NCI-H748 (cell line): Measurements from ENCODE around the gene USP4.
"Not testable (repeated sequence)": the region's sequence is repeated elsewhere in the genome, so short reads cannot be mapped to it uniquely, and the experiment has no call there.

ENCODE experiments used
- DNase-seq: peaks from one replicate; lab custom pipeline; 2025; ENCODE audit not compliant: unreplicated experiment; lab: John Stamatoyannopoulos, UW

The USP4 gene

GRCh38 chr3:49351521-49352011 lies 11.7 kb upstream of the USP4 start:
- DNase-seq = no peak

DNA sequence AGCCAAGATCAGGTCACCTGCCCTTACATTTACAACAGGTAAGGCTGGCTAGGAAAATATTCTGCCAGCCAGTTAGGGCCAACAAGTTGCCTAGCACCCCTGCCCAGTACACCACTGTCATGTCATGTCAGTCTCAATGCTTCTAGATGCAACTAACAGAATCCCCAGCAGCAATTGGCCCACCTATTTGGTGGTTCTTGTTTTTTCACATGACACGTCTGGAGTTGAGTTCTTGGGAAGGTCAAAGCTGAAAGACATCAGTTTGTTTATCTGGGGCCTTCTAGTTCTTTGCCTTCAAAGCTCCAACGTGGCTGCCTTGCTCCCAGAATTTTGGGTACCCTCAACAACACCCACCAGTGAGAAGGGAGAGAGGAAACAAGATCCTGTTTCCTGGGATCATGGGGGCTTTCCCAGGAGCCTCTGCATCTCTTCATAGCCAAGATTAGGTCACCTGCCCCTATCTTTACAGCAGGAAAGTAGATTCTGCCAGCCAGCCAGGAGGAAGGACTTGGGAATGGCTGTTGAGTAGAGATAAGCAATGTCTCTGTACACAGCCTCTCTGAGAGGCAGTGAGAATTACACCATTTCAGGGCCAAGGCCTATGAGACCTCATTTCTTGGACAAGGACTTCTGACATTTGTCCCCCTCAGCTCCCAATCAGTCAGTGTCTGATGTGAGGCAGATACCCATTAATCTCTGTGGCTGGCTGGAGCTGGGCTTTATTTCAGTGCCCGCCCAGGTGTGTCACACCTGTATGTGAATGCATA lies 9.7 kb upstream of the USP4 start:
- DNase-seq = no peak

GRCh38 chr3:49348361-49348760 lies 8.5 kb upstream of the USP4 start:
- not testable (repeated sequence) for DNase-seq

- no peak for DNase-seq
Measured at GRCh38 chr3:49346797-49347251, 7.0 kb upstream of the USP4 start.

GRCh38 chr3:49343163-49343562 lies 3.3 kb upstream of the USP4 start:
- no peak for DNase-seq

- no peak for DNase-seq
Measured at GRCh38 chr3:49341996-49342395, 2.1 kb upstream of the USP4 start.

DNA sequence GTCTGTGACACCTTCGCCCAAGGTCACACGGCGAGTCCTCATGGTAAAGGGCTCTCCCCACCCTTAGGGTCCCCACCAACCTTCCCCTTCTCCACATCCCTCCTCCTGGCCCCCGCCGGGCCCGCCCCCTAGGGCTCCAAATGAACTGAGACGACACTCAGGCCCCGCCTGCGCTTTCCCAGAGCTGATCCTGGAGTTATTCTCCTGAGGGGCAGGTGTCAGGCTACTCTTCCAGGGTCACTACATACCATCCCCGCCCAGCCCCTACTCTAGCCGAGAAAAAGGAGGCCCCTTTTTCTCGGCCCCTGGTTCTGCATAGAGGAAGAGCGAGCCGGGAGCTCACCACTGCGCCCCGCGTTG lies 292 bp downstream of the USP4 start:
- peak; percentile 65 for DNase-seq

GRCh38 chr3:49333916-49334633 lies 5.8 kb downstream of the USP4 start:
- no peak for DNase-seq

DNA sequence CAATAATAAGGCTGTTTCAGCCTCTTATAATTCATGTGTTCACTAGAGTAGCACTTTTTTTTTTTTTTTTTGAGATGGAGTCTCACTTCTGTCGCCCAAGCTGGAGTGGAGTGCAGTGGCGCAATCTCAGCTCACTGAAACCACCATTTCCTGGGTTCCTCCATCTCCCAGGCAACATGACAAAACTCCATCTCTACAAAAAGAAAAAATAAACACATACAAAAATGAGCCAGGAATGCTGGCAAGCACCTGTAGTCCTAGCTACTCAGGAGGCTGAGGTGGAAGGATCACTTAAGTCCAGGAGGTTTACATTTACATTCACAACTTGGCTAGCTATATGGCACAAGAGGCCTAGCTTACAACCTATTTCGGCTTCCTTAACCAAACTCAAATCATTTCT lies 6.8 kb downstream of the USP4 start:
- no peak for DNase-seq

GRCh38 chr3:49329186-49329585 lies 10.7 kb downstream of the USP4 start:
- no peak for DNase-seq

- DNase-seq = not testable (repeated sequence)
Measured at GRCh38 chr3:49328350-49328749, 11.5 kb downstream of the USP4 start.

- DNase-seq = no peak
Measured at GRCh38 chr3:49327485-49327884, 12.4 kb downstream of the USP4 start.

DNA sequence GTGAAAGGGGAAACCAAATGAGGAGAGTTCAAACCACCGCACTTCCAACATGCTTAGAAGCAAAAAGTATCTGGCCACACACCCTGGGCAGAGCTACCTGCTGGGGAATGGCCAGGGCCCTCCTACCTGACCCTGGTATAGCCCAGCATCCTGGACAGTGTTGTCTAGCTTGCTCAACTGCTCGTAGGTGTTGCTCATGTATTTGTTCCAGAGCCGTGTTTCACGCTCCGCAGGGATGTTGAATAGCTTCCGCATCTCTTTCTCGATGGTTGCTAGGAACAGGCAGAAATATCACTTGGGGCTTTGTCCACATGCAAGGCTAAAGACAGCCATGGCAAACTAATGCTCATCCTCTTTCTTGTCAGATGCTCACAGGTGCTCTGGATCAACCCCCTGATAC lies 15.1 kb downstream of the USP4 start:
- no peak for DNase-seq

DNA sequence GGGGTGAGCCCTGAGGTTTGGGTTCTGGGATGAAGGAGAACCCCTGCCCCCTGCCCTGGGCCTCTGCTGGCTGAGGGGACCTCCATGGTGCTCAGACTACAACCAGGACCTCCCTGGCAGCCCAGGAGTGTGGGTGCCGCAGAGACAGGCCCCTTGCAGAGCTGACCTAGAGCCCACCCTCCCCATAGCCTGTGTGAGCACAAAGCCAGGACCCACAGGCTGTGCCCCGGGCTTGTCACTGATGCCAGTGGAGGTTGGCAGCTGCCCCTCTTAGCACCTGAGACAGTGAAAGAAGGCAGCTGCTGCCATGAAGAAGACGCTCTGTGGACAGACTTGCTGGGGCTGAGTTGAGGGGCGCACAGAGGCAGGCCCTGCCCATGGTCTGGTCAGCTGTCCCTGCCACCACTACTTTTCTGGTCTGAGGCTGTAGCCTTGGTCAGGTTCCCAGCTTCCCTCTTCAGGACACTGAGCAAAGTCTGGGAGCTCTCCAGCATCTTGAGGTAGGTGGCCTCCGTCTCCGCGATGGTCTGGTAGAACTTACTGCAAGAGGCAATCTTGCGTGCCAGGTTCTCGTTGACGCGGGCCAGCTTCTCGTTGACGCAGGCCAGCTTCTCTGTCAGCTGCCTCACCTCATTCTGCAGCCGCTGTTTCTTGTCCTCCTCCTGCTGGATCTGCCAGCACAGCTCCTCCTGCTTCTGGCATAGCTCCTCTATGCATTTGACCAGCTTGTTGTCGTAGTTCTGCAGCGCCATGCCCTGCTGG lies 23.0 kb downstream of the USP4 start:
- DNase-seq = no peak

GRCh38 chr3:49313896-49314688 lies 25.8 kb downstream of the USP4 start:
- no peak for DNase-seq

DNA sequence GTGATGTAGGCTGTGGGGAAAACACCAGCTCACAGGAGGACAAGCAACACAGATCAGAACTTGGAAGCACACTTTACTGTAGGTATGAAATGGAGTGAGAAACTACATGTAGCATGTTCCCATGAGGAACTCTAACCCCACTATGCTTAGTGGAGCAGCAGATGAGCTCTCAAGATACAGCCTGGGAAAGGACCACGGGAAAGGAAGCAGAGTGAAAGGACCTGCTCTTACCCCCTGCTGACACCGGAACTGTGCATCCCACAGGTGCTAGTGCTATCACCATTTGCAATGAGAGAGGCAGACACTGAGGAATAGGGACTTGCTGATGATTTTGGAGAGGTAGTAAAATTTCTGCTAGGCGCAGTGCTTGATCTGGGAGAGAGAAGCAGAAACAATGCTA lies 28.6 kb downstream of the USP4 start:
- DNase-seq = no peak

GRCh38 chr3:49310677-49311076 lies 29.2 kb downstream of the USP4 start:
- DNase-seq = no peak

- DNase-seq = no peak
Measured at GRCh38 chr3:49305608-49306007, 34.2 kb downstream of the USP4 start.

GRCh38 chr3:49302613-49303012 lies 37.2 kb downstream of the USP4 start:
- no peak for DNase-seq

DNA sequence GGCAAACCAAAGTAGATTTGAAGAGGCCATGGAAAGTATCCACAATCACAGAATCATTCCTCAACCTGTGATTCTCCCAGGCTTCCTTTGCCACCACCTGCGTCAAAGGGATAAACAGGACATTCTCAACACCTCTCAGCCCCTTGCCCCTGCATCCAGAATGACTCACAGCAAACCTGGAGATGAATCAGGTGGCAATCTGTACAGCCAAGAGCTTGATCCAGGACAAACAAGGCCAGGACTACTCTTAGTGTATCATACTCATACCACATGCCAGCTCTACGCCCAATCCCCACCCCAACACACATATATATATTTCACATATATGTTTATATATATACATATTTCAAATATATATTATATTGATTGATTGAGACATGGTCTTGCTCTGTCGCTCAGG lies 39.3 kb downstream of the USP4 start:
- no peak for DNase-seq

GRCh38 chr3:49298511-49298910 lies 41.3 kb downstream of the USP4 start:
- no peak for DNase-seq
